Measurements from ENCODE around the gene MINK1. TPM values are rescaled to one million over a fixed set of nuclear protein-coding genes. Genes with fewer than 3 reads are reported as not detected.

The MINK1 gene
- total RNA-seq, 1 experiment from 2014 or later: 68.8 TPM

DNA sequence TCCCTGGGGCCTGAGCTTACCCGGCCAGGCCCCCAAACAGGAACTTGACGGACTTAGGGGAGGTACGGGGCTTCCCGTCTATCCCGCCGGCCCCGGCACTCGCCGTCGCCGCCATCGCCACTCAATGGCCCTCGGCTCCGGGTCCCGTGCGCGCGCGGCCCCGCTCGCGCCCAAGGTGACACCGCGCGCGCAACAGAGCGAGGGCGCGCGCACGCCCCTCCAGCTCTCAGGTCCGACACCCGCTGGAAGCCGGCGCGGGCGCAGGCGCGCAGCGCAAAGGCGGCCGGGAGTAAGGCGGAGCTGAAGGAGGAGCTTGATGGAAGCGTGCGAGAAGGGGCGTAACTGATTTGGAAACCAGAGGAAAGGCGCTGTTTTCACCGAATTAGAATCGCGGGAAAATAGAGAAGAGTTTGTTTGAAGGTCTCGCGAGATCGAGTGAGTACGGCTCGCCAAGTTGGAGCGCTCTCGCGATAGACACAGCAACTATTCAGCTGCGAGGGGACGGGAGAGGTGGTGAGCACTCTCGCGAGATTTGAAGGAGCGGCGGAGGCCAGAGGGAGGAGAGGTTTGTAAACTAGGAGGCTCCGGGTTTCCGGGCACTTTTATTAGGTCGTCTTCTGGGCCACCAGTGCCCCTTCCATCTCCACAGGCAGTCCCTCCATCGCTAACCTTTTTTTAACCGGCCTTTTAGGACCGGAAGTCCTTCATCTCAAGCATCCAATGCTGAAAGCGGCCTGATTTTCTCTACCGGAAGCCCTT, 106.8 kb downstream of the MINK1 start, which contains the start of the genes RNF167 and SLC25A11:
TSS of gene RNF167 (plus strand) at position 473 of the 759 bp plus-strand sequence. CDS start 642 bp downstream, outside the sequence.
TSS of gene SLC25A11 (minus strand) at position 251 of the 759 bp plus-strand sequence. CDS start at position 115, 136 bp downstream.
- Histone ChIP-seq H2BK12ac (ENCODE audit: insufficient read length, low read depth, low read length) (no peak within 1 kb of the TSS), H2BK15ac (ENCODE audit: low read depth, low read length) (no peak within 1 kb of the TSS), H2AFZ (ENCODE audit: low read length) (peak within 1 kb of the TSS; percentile 83), H3K4me1 (ENCODE audit: insufficient read depth, low read length) (no peaks in the 10 kb centered on the region), H3K9me3 (ENCODE audit: control insufficient read depth, low read depth, low read length) (no peaks in the 10 kb centered on the region), H2AK5ac (ENCODE audit: insufficient read length, low read length) (no peak within 1 kb of the TSS), H4K20me1 (ENCODE audit: control insufficient read depth, insufficient read depth, insufficient read length) (peaks cover 7% of the 10 kb centered on the region), H3K18ac (ENCODE audit: insufficient read length, low read depth, low read length) (peak within 1 kb of the TSS; percentile 95), H4K8ac (replicated peaks; ENCODE audit: insufficient read length, low read depth, low read length) (no peak within 1 kb of the TSS), H3K9ac (ENCODE audit: extremely low read depth, insufficient read length, low read length) (peak within 1 kb of the TSS; percentile 96), H3K4me2 (ENCODE audit: insufficient read depth, insufficient read length, low read length) (peak within 1 kb of the TSS; percentile 80), H2BK5ac (ENCODE audit: insufficient read length, low read length) (no peak within 1 kb of the TSS), H2BK20ac (ENCODE audit: low read depth, low read length, poor library complexity, severe bottlenecking) (no peak within 1 kb of the TSS), H3K56ac (ENCODE audit: insufficient read length, low read depth, low read length) (peak within 1 kb of the TSS; percentile 44), H3K14ac (ENCODE audit: insufficient read depth, low read length) (peak within 1 kb of the TSS; percentile 91), H3K23ac (ENCODE audit: insufficient read length, low read depth, low read length) (no peak within 1 kb of the TSS), H3K4ac (ENCODE audit: low read depth, low read length) (no peak within 1 kb of the TSS), H3K27ac (ENCODE audit: insufficient read length, low read depth, low read length) (peak within 1 kb of the TSS; percentile 81), H3K79me2 (ENCODE audit: insufficient read depth, low read length) (peaks cover 6% of the 10 kb centered on the region; the same call in 1 of the 2 replicates), H3K79me1 (ENCODE audit: insufficient read depth, low read depth, low read length, poor library complexity, severe bottlenecking) (peaks cover 5% of the 10 kb centered on the region), H4K5ac (ENCODE audit: insufficient read length, low read depth, low read length) (no peak within 1 kb of the TSS), H2BK120ac (ENCODE audit: low read depth, low read length, poor library complexity, severe bottlenecking) (no peak within 1 kb of the TSS), H3K27me3 (ENCODE audit: insufficient read depth, low read length) (no peaks in the 10 kb centered on the region), H3T11ph (ENCODE audit: low read length) (no peak within 1 kb of the TSS), H3K23me2 (ENCODE audit: insufficient read length, low read depth, low read length, poor library complexity, severe bottlenecking) (peaks cover 17% of the 10 kb centered on the region), H4K91ac (ENCODE audit: insufficient read length, low read depth, low read length) (no peak within 1 kb of the TSS)
- peak; percentile 99 for DNase-seq
- peaks cover 29 to 75% (median 58%) of the 10 kb centered on the region in 3 experiments for H3K36me3 Mint-ChIP-seq (ENCODE audit: insufficient read depth in 1 of 3, low read depth in 3 of 3)
- H3K27ac Mint-ChIP-seq: peak within 1 kb of the TSS; percentile 100
- WGBS (ENCODE audit: extremely low coverage, insufficient read length, low lambda C conversion rate): no CpG with 5 or more reads among the region's 72 CpGs
- TF ChIP-seq, protein P1, sequence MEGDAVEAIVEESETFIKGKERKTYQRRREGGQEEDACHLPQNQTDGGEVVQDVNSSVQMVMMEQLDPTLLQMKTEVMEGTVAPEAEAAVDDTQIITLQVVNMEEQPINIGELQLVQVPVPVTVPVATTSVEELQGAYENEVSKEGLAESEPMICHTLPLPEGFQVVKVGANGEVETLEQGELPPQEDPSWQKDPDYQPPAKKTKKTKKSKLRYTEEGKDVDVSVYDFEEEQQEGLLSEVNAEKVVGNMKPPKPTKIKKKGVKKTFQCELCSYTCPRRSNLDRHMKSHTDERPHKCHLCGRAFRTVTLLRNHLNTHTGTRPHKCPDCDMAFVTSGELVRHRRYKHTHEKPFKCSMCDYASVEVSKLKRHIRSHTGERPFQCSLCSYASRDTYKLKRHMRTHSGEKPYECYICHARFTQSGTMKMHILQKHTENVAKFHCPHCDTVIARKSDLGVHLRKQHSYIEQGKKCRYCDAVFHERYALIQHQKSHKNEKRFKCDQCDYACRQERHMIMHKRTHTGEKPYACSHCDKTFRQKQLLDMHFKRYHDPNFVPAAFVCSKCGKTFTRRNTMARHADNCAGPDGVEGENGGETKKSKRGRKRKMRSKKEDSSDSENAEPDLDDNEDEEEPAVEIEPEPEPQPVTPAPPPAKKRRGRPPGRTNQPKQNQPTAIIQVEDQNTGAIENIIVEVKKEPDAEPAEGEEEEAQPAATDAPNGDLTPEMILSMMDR (conservative IDR thresholded peaks at IDR 0.05): no peak
- peak within 1 kb of the TSS; percentile 95 to 98 for H3K4me3 Mint-ChIP-seq
- peaks cover 20 to 27% of the 10 kb centered on the region in 2 experiments for H3K4me1 Mint-ChIP-seq
- peaks cover 3% of the 10 kb centered on the region for H3K27me3 Mint-ChIP-seq (ENCODE audit: low read depth)
- no peaks in the 10 kb centered on the region; a peak in 1 of 5 replicates for H3K9me3 Mint-ChIP-seq
